Measurements from ENCODE around the gene ETNK1.
A peak's percentile ranks its signal among the peaks of the same experiment; 100 is the strongest.

ETNK1 gene

GRCh38 chr12:22634883-22635282, 9.9 kb downstream of the ETNK1 start:
- DNase-seq (ENCODE audit: low spot score): no peak

- DNase-seq (ENCODE audit: low spot score): no peak
These were observed 10.8 kb downstream of the ETNK1 start for GRCh38 chr12:22635812-22636211.

GRCh38 chr12:22640851-22641250, 15.9 kb downstream of the ETNK1 start:
- DNase-seq (ENCODE audit: low spot score): no peak

GRCh38 chr12:22641353-22642053, 16.5 kb downstream of the ETNK1 start:
- DNase-seq (ENCODE audit: low spot score): no peak

GRCh38 chr12:22648668-22649067, 23.7 kb downstream of the ETNK1 start:
- no peak for DNase-seq (ENCODE audit: low spot score)

GRCh38 chr12:22653075-22653474, 28.1 kb downstream of the ETNK1 start:
- DNase-seq (ENCODE audit: low spot score): no peak

- no peak for DNase-seq (ENCODE audit: low spot score)
These were observed 28.8 kb downstream of the ETNK1 start for GRCh38 chr12:22653791-22654190.

- DNase-seq (ENCODE audit: low spot score): no peak
These were observed 31.4 kb downstream of the ETNK1 start for GRCh38 chr12:22656376-22656775.

GRCh38 chr12:22656831-22657230, 31.9 kb downstream of the ETNK1 start:
- DNase-seq (ENCODE audit: low spot score): no peak

- no peak for DNase-seq (ENCODE audit: low spot score)
These were observed 32.6 kb downstream of the ETNK1 start for GRCh38 chr12:22657538-22657937.

- DNase-seq (ENCODE audit: low spot score): peak; percentile 51
These were observed 33.2 kb downstream of the ETNK1 start for GRCh38 chr12:22658214-22658613.

GRCh38 chr12:22662356-22662755, 37.4 kb downstream of the ETNK1 start:
- no peak for DNase-seq (ENCODE audit: low spot score)

GRCh38 chr12:22665476-22665875, 40.5 kb downstream of the ETNK1 start:
- DNase-seq (ENCODE audit: low spot score): no peak

- DNase-seq (ENCODE audit: low spot score): no peak
These were observed 42.2 kb downstream of the ETNK1 start for GRCh38 chr12:22667122-22667521.

GRCh38 chr12:22668441-22668840, 43.5 kb downstream of the ETNK1 start:
- no peak for DNase-seq (ENCODE audit: low spot score)

GRCh38 chr12:22670762-22671161, 45.8 kb downstream of the ETNK1 start:
- no peak for DNase-seq (ENCODE audit: low spot score)

GRCh38 chr12:22672951-22673350, 48.0 kb downstream of the ETNK1 start:
- DNase-seq (ENCODE audit: low spot score): no peak

- DNase-seq (ENCODE audit: low spot score): no peak
These were observed 53.0 kb downstream of the ETNK1 start for GRCh38 chr12:22677781-22678574.

- no peak for DNase-seq (ENCODE audit: low spot score)
These were observed 57.7 kb downstream of the ETNK1 start for GRCh38 chr12:22682663-22683062.

- DNase-seq (ENCODE audit: low spot score): no peak
These were observed 58.2 kb downstream of the ETNK1 start for GRCh38 chr12:22683131-22683530.

GRCh38 chr12:22684140-22685118, 59.5 kb downstream of the ETNK1 start:
- DNase-seq (ENCODE audit: low spot score): peak; percentile 60

- DNase-seq (ENCODE audit: low spot score): no peak
These were observed 61.2 kb downstream of the ETNK1 start for GRCh38 chr12:22686193-22686592.
